Measurements from ENCODE around the gene NECTIN1. TPM values are rescaled to one million over a fixed set of nuclear protein-coding genes. Genes with fewer than 3 reads are reported as not detected.
A peak's percentile ranks its signal among the peaks of the same experiment; 100 is the strongest.

Gene NECTIN1
- total RNA-seq, 1 donor from 2014 or later, result 29.9 TPM

- no peak for DNase-seq
These were observed 25.8 kb upstream of the NECTIN1 start for GRCh38 chr11:119754656-119755355.

GRCh38 chr11:119754199-119754598, 25.2 kb upstream of the NECTIN1 start:
- no peak for DNase-seq

- peak; percentile 50 for DNase-seq
These were observed 23.9 kb upstream of the NECTIN1 start for GRCh38 chr11:119752946-119753345.

GRCh38 chr11:119752345-119752871, 23.4 kb upstream of the NECTIN1 start:
- no peak for DNase-seq

- DNase-seq, result no peak
These were observed 21.1 kb upstream of the NECTIN1 start for GRCh38 chr11:119750056-119750455.

- DNase-seq, result no peak
These were observed 20.1 kb upstream of the NECTIN1 start for GRCh38 chr11:119749006-119749565.

- DNase-seq, result no peak
These were observed 19.1 kb upstream of the NECTIN1 start for GRCh38 chr11:119747868-119748660.

- DNase-seq, result no peak
These were observed 17.0 kb upstream of the NECTIN1 start for GRCh38 chr11:119745776-119746535.

- DNase-seq, result no peak
These were observed 16.1 kb upstream of the NECTIN1 start for GRCh38 chr11:119745112-119745511.

GRCh38 chr11:119744577-119744976, 15.6 kb upstream of the NECTIN1 start:
- no peak for DNase-seq

GRCh38 chr11:119743006-119743405, 14.0 kb upstream of the NECTIN1 start:
- no peak for DNase-seq

- DNase-seq, result peak; percentile 22
These were observed 13.4 kb upstream of the NECTIN1 start for GRCh38 chr11:119742263-119742861.

- DNase-seq, result no peak
These were observed 12.6 kb upstream of the NECTIN1 start for GRCh38 chr11:119741369-119742262.

GRCh38 chr11:119739975-119740374, 11.0 kb upstream of the NECTIN1 start:
- DNase-seq, result no peak

GRCh38 chr11:119739021-119739703, 10.2 kb upstream of the NECTIN1 start:
- peak; percentile 16 for DNase-seq

GRCh38 chr11:119738059-119738439, 9.0 kb upstream of the NECTIN1 start:
- no peak for DNase-seq

GRCh38 chr11:119737366-119738058, 8.5 kb upstream of the NECTIN1 start:
- DNase-seq, result no peak

GRCh38 chr11:119734788-119735187, 5.8 kb upstream of the NECTIN1 start:
- DNase-seq, result no peak

GRCh38 chr11:119730789-119731386, 1.9 kb upstream of the NECTIN1 start:
- no peak for DNase-seq

All from skin of body (tissue), 2 donors.